Measurements from ENCODE around the gene EIF2A. TPM values are rescaled to one million over a fixed set of nuclear protein-coding genes. Genes with fewer than 3 reads are reported as not detected.

EIF2A gene
- total RNA-seq, 4 donors from 2014 or later: 83.1 to 201 (median 109) TPM

GRCh38 chr3:150581174-150581573, 34.6 kb downstream of the EIF2A start:
- no peak for TF ChIP-seq CTCF (IDR thresholded peaks at IDR 0.05)
- TF ChIP-seq POLR2A (IDR thresholded peaks at IDR 0.05): no peak
- Histone ChIP-seq H3K4me3 (no peak overlapping the region), H3K36me3 (peaks cover 0 to 74% (median 0%) of the 10 kb centered on the region in 3 donors), H3K4me1 (no peaks in the 10 kb centered on the region), H3K9me3 (no peaks in the 10 kb centered on the region), H3K27me3 (no peaks in the 10 kb centered on the region), H3K27ac (no peak overlapping the region)
- DNase-seq: no peak

DNA sequence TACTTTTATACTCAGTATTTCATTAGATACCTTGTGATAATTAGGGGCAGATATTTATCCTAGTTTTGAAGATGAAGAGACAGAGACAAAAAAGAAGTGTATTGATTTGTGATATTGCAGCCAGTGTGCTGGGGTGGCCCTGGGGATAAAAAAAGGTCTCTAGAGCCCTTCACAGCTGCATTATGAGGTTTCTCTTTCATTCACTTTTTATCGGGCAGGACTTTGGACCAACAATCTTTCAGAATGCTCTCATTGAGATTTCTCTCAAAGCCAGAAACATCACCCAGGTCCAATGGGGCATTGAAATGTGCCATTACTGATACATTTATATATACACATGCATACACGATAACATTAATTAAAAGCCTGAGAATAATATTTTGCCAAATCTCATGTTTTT, 36.0 kb downstream of the EIF2A start:
- H3K9me3 ChIP-seq: no peaks in the 10 kb centered on the region
- H3K27me3 ChIP-seq: no peaks in the 10 kb centered on the region
- H3K4me1 ChIP-seq: no peaks in the 10 kb centered on the region
- no peak for TF ChIP-seq CTCF (IDR thresholded peaks at IDR 0.05)
- no peak for TF ChIP-seq POLR2A (IDR thresholded peaks at IDR 0.05)
- peaks cover 0 to 62% (median 0%) of the 10 kb centered on the region in 3 donors for H3K36me3 ChIP-seq
- no peak overlapping the region for H3K4me3 ChIP-seq
- H3K27ac ChIP-seq: no peak overlapping the region
- no peak for DNase-seq

- no peak overlapping the region for H3K27ac ChIP-seq
- no peak for TF ChIP-seq POLR2A (IDR thresholded peaks at IDR 0.05)
- TF ChIP-seq CTCF (IDR thresholded peaks at IDR 0.05): no peak
- H3K27me3 ChIP-seq: no peaks in the 10 kb centered on the region
- peaks cover 0 to 62% (median 0%) of the 10 kb centered on the region in 3 donors for H3K36me3 ChIP-seq
- no peaks in the 10 kb centered on the region for H3K4me1 ChIP-seq
- H3K9me3 ChIP-seq: no peaks in the 10 kb centered on the region
- DNase-seq: no peak
- no peak overlapping the region for H3K4me3 ChIP-seq
Observed at GRCh38 chr3:150583028-150583427, 36.4 kb downstream of the EIF2A start.

GRCh38 chr3:150588027-150588830, 41.6 kb downstream of the EIF2A start:
- Histone ChIP-seq H3K4me3 (no peak overlapping the region), H3K9me3 (no peaks in the 10 kb centered on the region), H3K36me3 (peaks cover 0 to 27% (median 0%) of the 10 kb centered on the region in 3 donors), H3K27me3 (no peaks in the 10 kb centered on the region), H3K27ac (no peak overlapping the region), H3K4me1 (no peaks in the 10 kb centered on the region)
- no peak for TF ChIP-seq POLR2A (IDR thresholded peaks at IDR 0.05)
- TF ChIP-seq CTCF (IDR thresholded peaks at IDR 0.05): no peak
- DNase-seq: no peak

GRCh38 chr3:150589759-150590158, 43.2 kb downstream of the EIF2A start:
- no peak for DNase-seq
- Histone ChIP-seq H3K27ac (no peak overlapping the region), H3K9me3 (no peaks in the 10 kb centered on the region), H3K27me3 (no peaks in the 10 kb centered on the region), H3K4me1 (no peaks in the 10 kb centered on the region), H3K4me3 (no peak overlapping the region), H3K36me3 (peaks cover 0 to 12% (median 0%) of the 10 kb centered on the region in 3 donors)
- TF ChIP-seq POLR2A (IDR thresholded peaks at IDR 0.05) (no peak), CTCF (IDR thresholded peaks at IDR 0.05) (no peak)
